ENCODE results near the gene PPP1R18.

- TF ChIP-seq CTCF (IDR thresholded peaks at IDR 0.05) = no peak
- TF ChIP-seq POLR2A (IDR thresholded peaks at IDR 0.05) = no peak
Measured at GRCh38 chr6:30709101-30709868, 22.8 kb upstream of the PPP1R18 start.
